Smooth muscle cell (in vitro differentiated cells): ENCODE data around the gene RBM41. TPM values are rescaled to one million over a fixed set of nuclear protein-coding genes. Genes with fewer than 3 reads are reported as not detected.

ENCODE experiments used
- DNase-seq: peaks from one replicate; lab custom pipeline; 2025; ENCODE audit not compliant: unreplicated experiment; lab: John Stamatoyannopoulos, UW
- H2AFZ ChIP-seq: fragments of 200-600 bp; sonication (generic); 2 replicates; pipeline ENCODE4 v1.6.0; 2016; ENCODE audit warnings: antibody characterized with exemption, low read depth, mild to moderate bottlenecking
- H3F3A ChIP-seq: fragments of 200-600 bp; sonication (generic); 2 replicates; pipeline ENCODE4 v1.6.0; 2017; ENCODE audit warnings: antibody characterized with exemption, low read depth
- H3K27ac ChIP-seq: fragments of 200-600 bp; sonication (generic); 2 replicates; pipeline ENCODE4 v1.5.1; 2016; ENCODE audit warnings: low read depth, mild to moderate bottlenecking
- H3K27me3 ChIP-seq: fragments of 200-600 bp; sonication (generic); 2 replicates; pipeline ENCODE4 v1.6.1; 2016; ENCODE audit warnings: low read depth, mild to moderate bottlenecking
- H3K36me3 ChIP-seq: fragments of 200-600 bp; sonication (generic); 2 replicates; pipeline ENCODE4 v1.5.1; 2016; ENCODE audit warnings: low read depth
- H3K4me1 ChIP-seq: fragments of 200-600 bp; sonication (generic); 2 replicates; pipeline ENCODE4 v1.5.1; 2016; ENCODE audit warnings: low read depth
- H3K4me2 ChIP-seq: fragments of 200-600 bp; sonication (generic); 2 replicates; pipeline ENCODE4 v1.6.0; 2016; ENCODE audit warnings: mild to moderate bottlenecking
- H3K4me3 ChIP-seq: fragments of 200-600 bp; sonication (generic); 2 replicates; pipeline ENCODE4 v1.5.1; 2016; ENCODE audit warnings: mild to moderate bottlenecking
- H3K79me2 ChIP-seq: fragments of 200-600 bp; sonication (generic); 2 replicates; pipeline ENCODE4 v1.6.0; 2016; ENCODE audit warnings: low read depth, mild to moderate bottlenecking
- H3K9ac ChIP-seq: fragments of 200-600 bp; sonication (generic); 2 replicates; pipeline ENCODE4 v1.6.0; 2016; ENCODE audit warnings: low read depth
- H3K9me3 ChIP-seq: fragments of 200-600 bp; sonication (generic); replicated peaks from 2 replicates; pipeline ENCODE4 v1.5.1; 2016; ENCODE audit warnings: low read depth
- H4K20me1 ChIP-seq: fragments of 200-600 bp; sonication (generic); 2 replicates; pipeline ENCODE4 v1.6.0; 2016; ENCODE audit warnings: low read depth
- CTCF ChIP-seq: fragments of 200-600 bp; sonication (generic); IDR thresholded peaks from 2 replicates; pipeline ENCODE4 v1.5.1; 2017; ENCODE audit warnings: borderline replicate concordance, mild to moderate bottlenecking, antibody characterized with exemption; ENCODE audit not compliant: insufficient read depth, poor library complexity, severe bottlenecking
- WGBS: methylation state at CpG from one replicate; pipeline ENCODE4 v1.1.7; 2016; ENCODE audit warnings: low lambda C conversion rate; 5-methylcytosine and 5-hydroxymethylcytosine counted together
- polyA plus RNA-seq: library from polyadenylated mRNA; unstranded; fragments of >200 nt; fragmentation: Nextera tagmentation; extraction: Ambion mirVana; gene quantifications from 2 replicates; pipeline ENCODE4 v1.2.1, GENCODE V29; 2016
- total RNA-seq: library from RNA; depleted of rRNA; stranded (reverse); fragments of >200 nt; gene quantifications from 2 replicates; pipeline ENCODE4 v1.2.3, GENCODE V29; 2014

Gene RBM41
- total and polyA plus RNA-seq, 2 experiments from 2014 or later, result 6.5 to 12.1 TPM

- H3K36me3 ChIP-seq, result no peaks in the 10 kb centered on the region
- no peaks in the 10 kb centered on the region for H3K27me3 ChIP-seq
- H3K4me3 ChIP-seq, result peak overlapping the region; percentile 42
- no peaks in the 10 kb centered on the region for H4K20me1 ChIP-seq
- H3F3A ChIP-seq, result no peaks in the 10 kb centered on the region
- H3K4me1 ChIP-seq, result no peaks in the 10 kb centered on the region
- no peaks in the 10 kb centered on the region for H3K79me2 ChIP-seq
- 52% methylated on average over 6 of the region's 6 CpGs for WGBS
- TF ChIP-seq CTCF, result no peak
- H3K9ac ChIP-seq, result no peak overlapping the region
- H2AFZ ChIP-seq, result no peak overlapping the region
- peak overlapping the region; percentile 51 for H3K4me2 ChIP-seq
- no peak overlapping the region for H3K27ac ChIP-seq
- H3K9me3 ChIP-seq, result no peaks in the 10 kb centered on the region
- DNase-seq, result no peak
Observed at GRCh38 chrX:107154787-107155620, 36.4 kb upstream of the RBM41 start.

GRCh38 chrX:107153005-107153404, 34.4 kb upstream of the RBM41 start:
- 78% methylated on average over 5 of the region's 5 CpGs for WGBS
- no peaks in the 10 kb centered on the region for H3F3A ChIP-seq
- DNase-seq, result no peak
- H3K4me1 ChIP-seq, result no peaks in the 10 kb centered on the region
- H3K9me3 ChIP-seq, result no peaks in the 10 kb centered on the region
- H3K4me2 ChIP-seq, result no peak overlapping the region
- TF ChIP-seq CTCF, result no peak
- H2AFZ ChIP-seq, result no peak overlapping the region
- H3K27me3 ChIP-seq, result no peaks in the 10 kb centered on the region
- H3K4me3 ChIP-seq, result no peak overlapping the region
- H3K27ac ChIP-seq, result no peak overlapping the region
- H3K36me3 ChIP-seq, result no peaks in the 10 kb centered on the region
- H3K79me2 ChIP-seq, result no peaks in the 10 kb centered on the region
- H3K9ac ChIP-seq, result no peak overlapping the region
- no peaks in the 10 kb centered on the region for H4K20me1 ChIP-seq

- H3K4me2 ChIP-seq, result no peak overlapping the region
- no peak overlapping the region for H3K27ac ChIP-seq
- no peak overlapping the region for H3K9ac ChIP-seq
- H3K4me1 ChIP-seq, result no peaks in the 10 kb centered on the region
- TF ChIP-seq CTCF, result no peak
- H3F3A ChIP-seq, result no peaks in the 10 kb centered on the region
- H3K27me3 ChIP-seq, result no peaks in the 10 kb centered on the region
- no peak overlapping the region for H2AFZ ChIP-seq
- no peak for DNase-seq
- no peaks in the 10 kb centered on the region for H3K36me3 ChIP-seq
- H3K9me3 ChIP-seq, result no peaks in the 10 kb centered on the region
- H4K20me1 ChIP-seq, result no peaks in the 10 kb centered on the region
- H3K4me3 ChIP-seq, result no peak overlapping the region
- H3K79me2 ChIP-seq, result no peaks in the 10 kb centered on the region
Observed at GRCh38 chrX:107146670-107147069, 28.0 kb upstream of the RBM41 start.

GRCh38 chrX:107135965-107136307, 17.3 kb upstream of the RBM41 start:
- DNase-seq, result no peak
- Histone ChIP-seq H3K79me2 (no peaks in the 10 kb centered on the region), H3K9me3 (no peaks in the 10 kb centered on the region), H3K4me2 (no peak overlapping the region), H3K4me1 (no peaks in the 10 kb centered on the region), H3K36me3 (no peaks in the 10 kb centered on the region), H3K27me3 (no peaks in the 10 kb centered on the region), H3K4me3 (no peak overlapping the region), H4K20me1 (no peaks in the 10 kb centered on the region), H3F3A (no peaks in the 10 kb centered on the region), H3K9ac (no peak overlapping the region), H2AFZ (no peak overlapping the region), H3K27ac (peak overlapping the region; percentile 62)
- no peak for TF ChIP-seq CTCF
- 69% methylated on average over 1 of the region's 1 CpG for WGBS
